Peyer's patch (tissue), 4 donors: ENCODE data around the gene LST1. TPM values are rescaled to one million over a fixed set of nuclear protein-coding genes. Genes with fewer than 3 reads are reported as not detected.

Experiments used
- DNase-seq, 3 donors: peaks; one replicate each; pipeline ENCODE4 v3.0.0-alpha.2; 2017 to 2019
- H3K27ac ChIP-seq, 4 donors: fragments of 200-600 bp; sonication (generic); one replicate each; pipeline ENCODE4 v1.5.1; 2016 to 2019
- H3K27me3 ChIP-seq, 2 donors: fragments of 200-600 bp; sonication (generic); one replicate each; pipeline ENCODE4 v1.5.1; 2019
- H3K36me3 ChIP-seq, 3 donors: fragments of 200-600 bp; sonication (generic); one replicate each; pipeline ENCODE4 v1.5.1; 2016 to 2019
- H3K4me1 ChIP-seq, 4 donors: fragments of 200-600 bp; sonication (generic); one replicate each; pipeline ENCODE4 v1.5.1; 2016 to 2019
- H3K4me3 ChIP-seq, 4 donors: fragments of 200-600 bp; sonication (generic); 1 replicate in 3 of 4; 2 replicates in 1 of 4; pipeline ENCODE4 v1.5.1; 2016 to 2019; ENCODE audit warnings: mild to moderate bottlenecking in 1 of 4
- H3K9me3 ChIP-seq, 4 donors: fragments of 200-600 bp; sonication (generic); one replicate each; pipeline ENCODE4 v1.5.1; 2016 to 2019; ENCODE audit warnings: mild to moderate bottlenecking in 1 of 4
- POLR2A ChIP-seq, 2 donors: fragments of 450-650 bp; IDR thresholded peaks; one replicate each; pipeline ENCODE4 v1.5.1; 2017; ENCODE audit warnings: antibody characterized with exemption in 2 of 2, mild to moderate bottlenecking in 2 of 2, moderate library complexity in 2 of 2
- total RNA-seq, 4 donors: library from RNA; depleted of rRNA; stranded (reverse); fragments of >200 nt; gene quantifications; one replicate each; pipeline ENCODE4 v1.1.0, GENCODE V29; 2016
- TF ChIP-seq, protein P1 (sequence below), 6 experiments: fragments of 450-650 bp in 4 of 6; fragments of 200-600 bp in 2 of 6; sonication (generic) in 1 of 6; IDR thresholded peaks; one replicate each; pipeline ENCODE4 v1.5.1; 2017 to 2019; ENCODE audit warnings: antibody characterized with exemption in 6 of 6, mild to moderate bottlenecking in 3 of 6, moderate library complexity in 1 of 6

LST1 gene
- total RNA-seq, 4 donors from 2014 or later = 2.5 to 11.6 TPM; not detected in 2

DNA sequence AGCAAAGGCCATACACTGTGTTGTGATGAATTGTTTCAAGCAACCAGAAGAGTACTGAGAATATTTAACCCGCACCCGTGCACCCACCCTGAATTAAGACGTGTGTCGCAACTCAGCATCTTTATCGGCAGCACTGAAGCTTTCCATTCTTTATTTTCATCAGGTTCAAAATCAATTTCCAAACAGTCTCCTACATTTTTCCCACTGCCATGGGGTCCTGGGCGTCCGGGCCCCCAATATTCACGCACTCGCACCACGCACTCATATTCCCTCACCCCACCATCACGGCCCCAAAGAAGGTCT is 5.7 kb upstream of the LST1 start:
- H3K27ac ChIP-seq = peak overlapping the region; percentile 76 to 93 (median 86)
- DNase-seq = no peak
- no peaks in the 10 kb centered on the region for H3K36me3 ChIP-seq
- peaks cover 0 to 16% (median 10%) of the 10 kb centered on the region in 4 donors for H3K4me1 ChIP-seq
- peak overlapping the region; percentile 68 to 78 (median 70) for H3K4me3 ChIP-seq
- no peaks in the 10 kb centered on the region for H3K9me3 ChIP-seq
- TF ChIP-seq, protein P1, sequence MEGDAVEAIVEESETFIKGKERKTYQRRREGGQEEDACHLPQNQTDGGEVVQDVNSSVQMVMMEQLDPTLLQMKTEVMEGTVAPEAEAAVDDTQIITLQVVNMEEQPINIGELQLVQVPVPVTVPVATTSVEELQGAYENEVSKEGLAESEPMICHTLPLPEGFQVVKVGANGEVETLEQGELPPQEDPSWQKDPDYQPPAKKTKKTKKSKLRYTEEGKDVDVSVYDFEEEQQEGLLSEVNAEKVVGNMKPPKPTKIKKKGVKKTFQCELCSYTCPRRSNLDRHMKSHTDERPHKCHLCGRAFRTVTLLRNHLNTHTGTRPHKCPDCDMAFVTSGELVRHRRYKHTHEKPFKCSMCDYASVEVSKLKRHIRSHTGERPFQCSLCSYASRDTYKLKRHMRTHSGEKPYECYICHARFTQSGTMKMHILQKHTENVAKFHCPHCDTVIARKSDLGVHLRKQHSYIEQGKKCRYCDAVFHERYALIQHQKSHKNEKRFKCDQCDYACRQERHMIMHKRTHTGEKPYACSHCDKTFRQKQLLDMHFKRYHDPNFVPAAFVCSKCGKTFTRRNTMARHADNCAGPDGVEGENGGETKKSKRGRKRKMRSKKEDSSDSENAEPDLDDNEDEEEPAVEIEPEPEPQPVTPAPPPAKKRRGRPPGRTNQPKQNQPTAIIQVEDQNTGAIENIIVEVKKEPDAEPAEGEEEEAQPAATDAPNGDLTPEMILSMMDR (IDR thresholded peaks at IDR 0.05) = no peak
- TF ChIP-seq POLR2A (IDR thresholded peaks at IDR 0.05) = no peak
- H3K27me3 ChIP-seq = no peaks in the 10 kb centered on the region

DNA sequence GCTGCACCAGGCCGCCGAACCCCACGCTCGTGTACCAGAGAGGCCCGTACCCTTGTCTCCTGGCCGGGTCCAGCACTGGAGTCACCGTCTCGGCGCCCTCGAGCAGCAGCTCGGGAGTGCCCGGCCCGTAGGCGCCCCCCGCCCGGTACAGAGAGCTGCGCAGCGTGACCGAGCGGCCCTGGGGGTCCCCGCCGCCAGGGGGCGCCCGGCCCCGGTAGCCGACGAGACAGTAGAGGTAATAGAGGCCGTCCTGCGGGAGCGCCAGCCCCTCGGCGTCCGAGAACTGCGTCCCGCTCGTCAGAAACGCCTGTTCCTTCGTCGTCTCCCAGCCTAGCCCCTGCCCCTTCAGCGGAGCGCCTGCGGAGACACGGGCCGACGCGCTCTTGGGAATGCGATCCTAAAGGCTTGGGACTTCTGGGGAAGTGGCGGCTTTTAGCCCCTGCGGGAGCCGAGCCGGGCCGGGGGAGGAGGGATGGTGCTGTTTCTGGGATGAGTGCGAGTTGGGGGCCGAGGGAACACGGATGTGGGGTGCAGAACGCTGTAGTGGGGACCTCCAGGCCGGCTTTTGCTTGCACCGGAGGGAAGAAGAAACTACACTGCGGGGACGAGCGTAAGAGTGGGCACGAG is 5.2 kb upstream of the LST1 start:
- Histone ChIP-seq H3K9me3 (no peaks in the 10 kb centered on the region), H3K36me3 (no peaks in the 10 kb centered on the region), H3K4me1 (peaks cover 0 to 21% (median 12%) of the 10 kb centered on the region in 4 donors), H3K27me3 (no peaks in the 10 kb centered on the region), H3K27ac (peak overlapping the region; percentile 76 to 93 (median 86)), H3K4me3 (peak overlapping the region; percentile 68 to 78 (median 70))
- DNase-seq = peak; percentile 88 to 96 (median 90)
- TF ChIP-seq, protein P1 (IDR thresholded peaks at IDR 0.05) = peak; percentile 93 to 99 (median 96)
- no peak for TF ChIP-seq POLR2A (IDR thresholded peaks at IDR 0.05)

DNA sequence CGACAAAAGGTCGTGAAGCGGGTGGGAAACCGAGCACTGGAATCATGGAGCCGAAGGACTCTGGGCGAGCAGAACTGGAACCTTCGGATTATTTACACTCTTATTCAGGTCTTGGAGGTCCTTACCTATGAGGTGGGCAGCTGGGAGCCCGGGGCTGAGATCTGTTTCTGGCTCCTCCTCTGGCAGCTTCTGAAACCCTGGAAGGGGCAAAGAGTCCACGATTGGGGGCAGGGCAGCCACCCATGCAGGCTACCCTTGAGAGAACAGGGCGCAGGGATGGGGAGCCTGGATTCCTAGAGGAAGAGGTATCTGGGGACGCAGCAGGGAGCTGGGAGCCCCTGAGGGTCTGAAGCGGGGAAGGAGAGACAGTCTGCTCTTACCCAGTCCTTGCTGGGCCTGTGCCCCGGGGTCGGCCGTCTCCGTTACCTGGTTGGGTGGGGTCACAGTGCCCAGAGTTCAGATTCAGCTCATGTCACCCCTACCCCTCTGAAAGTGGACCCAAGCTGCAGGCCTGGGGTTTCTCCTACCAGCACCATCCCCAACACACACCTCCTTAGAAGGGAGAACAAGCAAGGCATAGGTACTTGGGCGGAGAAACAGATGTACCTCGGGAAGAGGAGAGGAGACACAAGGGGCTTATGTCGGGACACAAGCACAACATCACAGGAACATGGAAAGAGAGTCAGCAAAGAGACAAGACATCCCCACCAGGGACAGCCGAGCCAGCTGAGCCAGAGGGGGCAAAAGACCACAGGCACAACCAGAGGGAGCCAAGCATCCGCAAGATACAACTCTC is 4.4 kb upstream of the LST1 start:
- Histone ChIP-seq H3K27ac (peak overlapping the region; percentile 76 to 93 (median 86)), H3K9me3 (no peaks in the 10 kb centered on the region), H3K27me3 (no peaks in the 10 kb centered on the region), H3K4me3 (peak overlapping the region; percentile 68 to 78 (median 70)), H3K4me1 (peaks cover 0 to 28% (median 15%) of the 10 kb centered on the region in 4 donors), H3K36me3 (no peaks in the 10 kb centered on the region)
- TF ChIP-seq, protein P1 (IDR thresholded peaks at IDR 0.05) = peak in 1 of 6 experiments; percentile 8
- TF ChIP-seq POLR2A (IDR thresholded peaks at IDR 0.05) = no peak
- DNase-seq = peak in 1 of 3 donors; percentile 68

DNA sequence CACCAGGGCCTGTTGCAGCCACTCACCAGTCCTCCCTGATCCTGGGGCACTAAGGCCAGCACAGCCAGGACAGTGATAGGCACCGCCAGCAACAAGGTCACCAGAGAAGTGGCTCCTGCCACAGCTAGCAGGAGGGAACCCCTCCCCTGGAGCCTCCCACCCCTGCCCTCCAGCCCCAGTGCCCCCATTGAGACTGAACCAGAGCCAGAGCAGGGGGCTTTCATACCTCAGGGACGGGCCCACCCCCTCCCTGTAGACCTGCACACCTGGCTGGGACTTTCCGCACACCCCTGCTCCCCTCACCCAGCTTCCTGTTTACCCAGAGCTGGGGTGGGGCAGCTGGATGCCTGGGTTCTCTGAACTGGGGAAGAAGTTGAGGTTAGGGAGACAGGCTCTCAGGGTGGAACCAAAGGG is 3.8 kb upstream of the LST1 start, which contains the start of gene LTB:
TSS of gene LTB (minus strand) at position 195 of the 414 bp plus-strand sequence. CDS start at position 188, 7 bp downstream.
- H3K4me1 ChIP-seq = peaks cover 0 to 31% (median 18%) of the 10 kb centered on the region in 4 donors
- peak in 2 of 3 donors; percentile 87 to 88 for DNase-seq

DNA sequence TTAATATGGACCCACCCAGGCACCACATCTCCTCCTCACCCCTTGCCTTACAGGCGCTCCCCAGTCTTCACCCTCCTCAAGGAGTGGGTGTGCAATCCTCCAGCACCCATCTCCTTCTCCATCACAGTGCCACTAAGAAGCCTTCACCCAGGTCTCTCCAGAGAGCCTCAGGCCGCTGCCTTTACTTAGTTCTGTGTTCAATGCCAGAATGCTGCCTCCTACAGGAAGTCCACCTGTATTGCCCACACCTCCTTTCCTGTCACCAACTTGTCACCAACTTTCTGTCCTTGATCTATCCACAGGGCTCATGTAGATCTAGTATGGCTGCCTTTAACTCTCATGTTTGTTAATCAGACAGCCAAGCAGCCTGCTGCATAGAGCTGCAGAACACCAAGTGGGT is 586 bp upstream of the LST1 start:
- peak in 1 of 3 donors; percentile 63 for DNase-seq
- Histone ChIP-seq H3K4me3 (no peak overlapping the region), H3K4me1 (peaks cover 0 to 33% (median 19%) of the 10 kb centered on the region in 4 donors), H3K27ac (peak overlapping the region; percentile 19 to 93 (median 54)), H3K27me3 (no peaks in the 10 kb centered on the region), H3K36me3 (no peaks in the 10 kb centered on the region), H3K9me3 (no peaks in the 10 kb centered on the region)
- TF ChIP-seq POLR2A (IDR thresholded peaks at IDR 0.05) = no peak
- TF ChIP-seq, protein P1 (IDR thresholded peaks at IDR 0.05) = peak in 5 of 6 experiments; percentile 11 to 43 (median 32)

More for the DNA sequence above, 3.8 kb upstream of the LST1 start, which contains the start of gene LTB:
- H3K9me3 ChIP-seq = no peaks in the 10 kb centered on the region
- no peak for TF ChIP-seq POLR2A (IDR thresholded peaks at IDR 0.05)
- TF ChIP-seq, protein P1 (IDR thresholded peaks at IDR 0.05) = no peak
- H3K27ac ChIP-seq = peak within 1 kb of the TSS; percentile 76 to 93 (median 86)
- H3K36me3 ChIP-seq = no peaks in the 10 kb centered on the region
- no peaks in the 10 kb centered on the region for H3K27me3 ChIP-seq
- peak within 1 kb of the TSS; percentile 68 to 78 (median 70) for H3K4me3 ChIP-seq
